ENCODE data around the gene FAM53C.

DNA sequence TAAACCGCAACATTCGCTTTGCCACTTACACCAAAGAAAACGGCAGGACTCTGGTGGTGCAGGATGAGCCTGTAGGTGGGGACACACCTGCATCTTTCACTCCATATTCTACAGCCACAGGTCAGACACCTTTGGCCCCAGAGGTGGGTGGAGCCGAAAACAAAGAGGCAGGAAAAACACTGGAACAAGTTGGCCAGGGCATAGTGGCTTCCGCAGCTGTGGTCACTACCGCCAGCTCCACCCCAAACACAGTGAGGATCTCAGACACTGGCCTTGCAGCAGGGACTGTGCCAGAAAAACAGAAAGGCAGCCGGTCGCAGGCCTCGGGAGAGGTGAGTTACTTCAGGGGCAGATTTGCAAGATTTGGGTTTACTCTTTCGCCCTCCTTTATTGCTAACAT, 48.2 kb downstream of the FAM53C start:
- no peak for TF ChIP-seq EZH2 (IDR thresholded peaks at IDR 0.05; ENCODE audit: insufficient read depth, poor library complexity, severe bottlenecking)
- no peak for TF ChIP-seq EZH2phosphoT487 (IDR thresholded peaks at IDR 0.05; ENCODE audit: insufficient read depth, low read depth)

Data from GM23248 (cell line).